ENCODE data around the gene CHRNA5.

- TF ChIP-seq CTCF (IDR thresholded peaks at IDR 0.05; ENCODE audit: poor library complexity, severe bottlenecking) (no peak), EP300 (conservative IDR thresholded peaks at IDR 0.05; ENCODE audit: poor library complexity, severe bottlenecking) (no peak), EZH2 (IDR thresholded peaks at IDR 0.05; ENCODE audit: borderline replicate concordance, insufficient read depth, low read length, poor library complexity, severe bottlenecking) (no peak), SMC3 (conservative IDR thresholded peaks at IDR 0.05; ENCODE audit: poor library complexity) (no peak), TAF1 (IDR thresholded peaks at IDR 0.05; ENCODE audit: low read depth) (no peak), POLR2AphosphoS5 (IDR thresholded peaks at IDR 0.05) (no peak), RAD21 (conservative IDR thresholded peaks at IDR 0.05) (no peak), REST (IDR thresholded peaks at IDR 0.05; ENCODE audit: borderline replicate concordance) (no peak), MXI1 (conservative IDR thresholded peaks at IDR 0.05; ENCODE audit: poor library complexity, severe bottlenecking) (no peak)
Measured at GRCh38 chr15:78617076-78617475, 51.8 kb downstream of the CHRNA5 start.
